Measurements from ENCODE around the gene NEAT1. TPM values are rescaled to one million over a fixed set of nuclear protein-coding genes. Genes with fewer than 3 reads are reported as not detected.

The NEAT1 gene
- polyA plus RNA-seq (ENCODE audit: insufficient read length in 3 of 3): 100 to 1,000 TPM in 2 of 3 donors, 10 to 100 TPM in 1; 98.2 to 228 (median 107) TPM

DNA sequence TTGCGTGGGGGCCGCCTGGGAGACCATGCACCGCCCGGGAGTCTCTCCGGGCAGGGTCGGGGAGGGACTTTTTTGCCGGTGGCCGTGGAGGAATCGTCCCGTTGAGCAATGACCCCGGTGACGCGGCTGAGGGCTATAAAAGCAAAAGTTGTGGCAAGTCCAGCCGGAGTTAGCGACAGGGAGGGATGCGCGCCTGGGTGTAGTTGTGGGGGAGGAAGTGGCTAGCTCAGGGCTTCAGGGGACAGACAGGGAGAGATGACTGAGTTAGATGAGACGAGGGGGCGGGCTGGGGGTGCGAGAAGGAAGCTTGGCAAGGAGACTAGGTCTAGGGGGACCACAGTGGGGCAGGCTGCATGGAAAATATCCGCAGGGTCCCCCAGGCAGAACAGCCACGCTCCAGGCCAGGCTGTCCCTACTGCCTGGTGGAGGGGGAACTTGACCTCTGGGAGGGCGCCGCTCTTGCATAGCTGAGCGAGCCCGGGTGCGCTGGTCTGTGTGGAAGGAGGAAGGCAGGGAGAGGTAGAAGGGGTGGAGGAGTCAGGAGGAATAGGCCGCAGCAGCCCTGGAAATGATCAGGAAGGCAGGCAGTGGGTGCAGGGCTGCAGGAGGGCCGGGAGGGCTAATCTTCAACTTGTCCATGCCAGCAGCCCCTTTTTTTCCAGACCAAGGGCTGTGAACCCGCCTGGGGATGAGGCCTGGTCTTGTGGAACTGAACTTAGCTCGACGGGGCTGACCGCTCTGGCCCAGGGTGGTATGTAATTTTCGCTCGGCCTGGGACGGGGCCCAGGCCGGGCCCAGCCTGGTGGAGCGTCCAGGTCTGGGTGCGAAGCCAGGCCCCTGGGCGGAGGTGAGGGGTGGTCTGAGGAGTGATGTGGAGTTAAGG lies at the start of gene NEAT1:
Gene NEAT1, plus strand, starts transcription at position 166 of the 883 bp plus-strand sequence.
- DNase-seq (ENCODE audit: low read depth in 3 of 3, low spot score in 2 of 3): peak; percentile 85 to 89 (median 88)

DNA sequence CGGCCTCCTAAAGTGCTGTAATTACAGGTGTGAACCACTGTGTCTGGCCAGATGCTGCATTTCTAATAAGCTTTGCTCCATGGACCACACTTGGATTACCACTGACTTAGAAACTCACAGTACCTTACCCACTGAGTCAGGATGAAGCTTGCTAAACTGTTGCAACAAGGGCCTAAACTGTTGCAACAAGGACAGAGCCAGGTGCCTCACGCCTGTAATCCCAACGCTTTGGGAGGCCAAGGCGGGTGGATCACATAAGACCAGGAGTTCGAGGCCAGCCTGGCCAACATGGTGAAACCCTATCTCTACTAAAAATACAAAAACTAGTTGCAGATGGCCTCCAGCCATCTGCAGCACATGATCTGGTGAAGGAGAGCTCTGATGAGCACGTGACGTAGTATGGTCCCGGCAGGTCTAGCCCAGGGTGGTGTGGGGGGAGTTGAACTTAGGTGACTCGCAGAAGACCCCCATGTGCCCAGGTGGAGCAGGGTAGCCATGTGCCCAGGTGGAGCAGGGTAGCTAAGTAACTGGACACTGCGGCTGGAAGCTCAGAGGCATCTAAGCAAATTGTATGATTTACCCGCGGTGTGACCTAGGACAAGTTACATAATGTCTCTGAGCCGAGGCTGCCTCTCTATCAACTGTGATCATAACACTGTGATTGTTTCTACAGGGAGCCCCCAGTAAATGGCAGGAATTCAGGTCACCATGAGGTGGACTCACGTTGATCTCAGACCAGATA lies 48.6 kb upstream of the NEAT1 start:
- DNase-seq (ENCODE audit: low read depth in 3 of 3, low spot score in 2 of 3): no peak

DNA sequence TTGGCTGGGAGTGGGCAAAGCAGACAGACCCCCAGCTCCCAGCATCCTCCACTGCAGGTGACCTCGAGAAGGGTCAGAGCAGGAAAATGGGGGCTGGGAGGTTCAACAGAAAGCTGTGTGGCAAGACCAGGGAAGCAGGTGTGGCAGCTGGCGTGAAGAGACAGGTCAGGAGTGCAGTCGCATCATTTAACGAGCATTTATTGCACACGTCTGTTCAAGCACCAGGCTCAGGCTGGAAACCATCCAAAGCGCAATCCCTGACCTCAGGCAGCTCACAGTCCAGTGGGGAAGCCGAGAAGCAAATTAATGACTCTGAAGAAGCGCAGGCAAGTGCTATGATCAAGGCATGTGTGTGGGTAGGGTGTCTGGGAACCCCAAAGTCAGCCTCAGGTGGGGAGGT lies 47.6 kb upstream of the NEAT1 start:
- no peak for DNase-seq (ENCODE audit: low read depth in 3 of 3, low spot score in 2 of 3)

DNA sequence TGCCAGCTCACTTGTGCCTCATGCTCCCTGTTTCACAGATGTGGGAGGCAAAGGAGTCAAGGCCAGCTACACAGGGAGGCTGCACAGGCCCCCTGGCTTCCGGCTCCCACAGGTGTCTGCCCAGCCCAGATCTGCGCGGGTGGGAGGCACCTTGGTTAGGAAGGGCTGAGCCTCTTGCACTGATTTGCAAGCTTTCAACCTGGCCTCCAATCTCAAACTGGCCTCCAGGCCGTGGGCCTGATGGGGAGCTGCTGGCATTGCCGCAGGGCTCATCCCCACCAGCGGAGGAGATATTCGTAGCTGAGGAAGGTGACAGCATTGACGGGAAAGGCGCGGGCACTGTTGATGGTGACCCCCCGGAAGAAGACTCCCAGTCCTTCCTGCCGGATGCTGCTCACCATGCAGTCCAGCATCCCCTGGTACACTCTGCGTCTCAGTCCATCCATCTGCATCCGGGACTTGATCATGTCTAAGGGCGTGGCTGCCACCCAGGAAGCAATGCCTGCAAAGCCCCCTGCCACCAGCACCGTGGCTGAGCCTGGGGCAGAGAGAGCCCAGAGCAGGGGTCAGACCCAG lies 46.4 kb upstream of the NEAT1 start:
- no peak for DNase-seq (ENCODE audit: low read depth in 3 of 3, low spot score in 2 of 3)

DNA sequence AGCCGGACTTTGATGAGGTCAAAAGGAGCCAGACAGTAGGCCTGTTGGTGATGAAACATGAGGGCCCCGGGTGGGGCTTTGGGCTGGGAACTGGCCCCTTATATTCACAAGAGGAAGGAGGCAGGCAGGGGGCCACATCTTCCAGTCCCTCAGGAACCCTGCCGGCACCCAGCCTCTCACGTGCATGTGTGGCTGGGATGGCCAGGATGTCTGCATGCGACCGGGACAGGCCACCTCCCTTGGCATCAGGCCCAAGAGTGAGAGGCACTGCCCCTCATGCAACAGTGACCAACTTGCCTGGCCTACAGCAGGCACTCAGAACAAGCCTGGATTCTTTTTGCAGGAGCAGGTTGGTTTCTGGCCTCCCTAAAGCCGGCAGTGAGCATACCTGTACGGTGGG lies 45.6 kb upstream of the NEAT1 start:
- DNase-seq (ENCODE audit: low read depth in 3 of 3, low spot score in 2 of 3): no peak

DNA sequence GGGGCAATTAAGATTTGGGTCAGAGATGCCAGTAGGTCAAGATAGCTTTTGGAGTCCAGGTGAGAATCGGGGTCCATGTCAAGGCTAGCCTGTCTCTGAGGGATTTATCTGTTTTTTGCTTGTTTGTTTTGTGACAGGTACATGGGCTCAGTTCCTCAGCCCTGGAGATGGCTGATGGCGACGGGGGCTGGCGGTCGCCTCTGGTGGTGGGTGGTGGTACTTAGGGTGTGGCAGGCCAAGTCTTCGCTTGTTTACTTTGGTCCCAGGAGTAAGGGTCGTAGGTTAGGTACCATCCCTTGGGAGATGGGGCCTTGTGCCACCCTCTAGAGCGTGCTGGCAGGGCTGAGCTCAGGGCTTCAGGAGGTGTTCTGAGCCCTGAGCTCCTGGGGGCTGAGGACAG lies 44.8 kb upstream of the NEAT1 start:
- DNase-seq (ENCODE audit: low read depth in 3 of 3, low spot score in 2 of 3): no peak

DNA sequence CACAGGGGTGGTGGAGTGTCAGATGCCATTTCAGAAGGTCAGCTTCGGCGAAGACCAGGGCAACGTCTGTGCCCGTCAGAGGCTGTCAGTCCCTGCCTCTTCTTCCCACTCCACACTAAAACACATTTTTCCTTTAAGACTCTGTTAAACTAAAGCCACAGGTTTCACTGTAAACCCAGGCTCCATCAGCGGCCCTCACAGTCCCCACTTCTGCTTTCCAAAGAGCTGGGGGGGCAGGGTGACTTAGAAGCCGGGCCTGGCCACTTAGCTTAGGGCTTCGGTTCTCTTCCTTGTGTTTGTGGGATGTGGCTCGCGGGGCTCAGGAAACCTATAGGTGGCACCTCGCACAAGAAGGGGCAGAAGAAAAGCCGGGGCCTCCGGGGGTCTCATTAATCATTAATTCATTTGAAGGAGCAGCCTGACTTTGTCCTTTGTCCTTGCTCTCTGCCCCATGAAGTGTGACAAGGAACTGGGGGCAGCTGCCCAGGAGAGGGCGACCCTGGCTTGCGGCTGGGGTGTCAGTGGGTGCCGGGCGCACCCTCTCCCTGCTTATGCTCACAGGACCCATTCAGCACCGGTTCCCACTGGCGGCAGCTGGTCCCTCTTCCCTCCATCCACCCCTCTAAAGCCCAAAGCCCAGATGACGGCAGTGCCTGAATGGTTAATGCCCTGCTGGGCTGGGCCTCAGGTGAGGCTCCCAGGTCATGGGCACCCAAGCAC lies 44.2 kb upstream of the NEAT1 start:
- DNase-seq (ENCODE audit: low read depth in 3 of 3, low spot score in 2 of 3): no peak

DNA sequence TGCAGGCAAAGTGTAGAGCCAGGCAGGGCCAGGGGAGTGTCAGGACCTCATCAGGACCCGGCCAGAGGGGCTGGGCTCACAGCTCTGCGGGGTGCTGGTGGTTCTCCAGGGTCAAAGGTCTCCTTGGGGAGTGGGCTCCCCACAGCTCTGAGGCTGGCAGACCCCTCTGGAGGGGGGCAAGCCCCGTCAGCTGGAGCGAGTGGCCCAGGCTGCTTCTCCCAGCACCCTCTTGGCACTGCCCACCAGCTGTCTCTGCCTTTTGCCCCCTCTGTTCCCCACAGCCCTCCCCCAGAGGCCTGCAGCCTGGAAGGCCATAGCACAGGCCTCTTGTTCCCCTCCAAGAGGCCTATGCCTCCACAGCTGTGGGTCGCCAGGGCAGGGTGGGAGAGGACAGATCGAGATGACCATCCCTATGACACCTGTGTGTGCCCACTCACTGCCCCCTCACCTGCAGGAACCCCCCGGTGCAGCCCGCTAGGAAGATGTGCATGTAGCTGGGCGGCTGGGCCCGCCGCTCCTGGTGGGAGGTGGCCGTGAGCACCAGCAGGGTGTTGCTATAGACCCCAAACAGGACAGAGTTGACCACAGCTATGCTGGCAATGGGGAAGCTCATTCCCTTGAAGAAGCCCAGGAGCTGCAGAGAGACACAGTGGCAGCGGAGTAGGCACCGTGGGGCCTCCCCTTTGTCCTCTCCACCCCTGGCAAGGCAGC lies 43.5 kb upstream of the NEAT1 start:
- no peak for DNase-seq (ENCODE audit: low read depth in 3 of 3, low spot score in 2 of 3)

DNA sequence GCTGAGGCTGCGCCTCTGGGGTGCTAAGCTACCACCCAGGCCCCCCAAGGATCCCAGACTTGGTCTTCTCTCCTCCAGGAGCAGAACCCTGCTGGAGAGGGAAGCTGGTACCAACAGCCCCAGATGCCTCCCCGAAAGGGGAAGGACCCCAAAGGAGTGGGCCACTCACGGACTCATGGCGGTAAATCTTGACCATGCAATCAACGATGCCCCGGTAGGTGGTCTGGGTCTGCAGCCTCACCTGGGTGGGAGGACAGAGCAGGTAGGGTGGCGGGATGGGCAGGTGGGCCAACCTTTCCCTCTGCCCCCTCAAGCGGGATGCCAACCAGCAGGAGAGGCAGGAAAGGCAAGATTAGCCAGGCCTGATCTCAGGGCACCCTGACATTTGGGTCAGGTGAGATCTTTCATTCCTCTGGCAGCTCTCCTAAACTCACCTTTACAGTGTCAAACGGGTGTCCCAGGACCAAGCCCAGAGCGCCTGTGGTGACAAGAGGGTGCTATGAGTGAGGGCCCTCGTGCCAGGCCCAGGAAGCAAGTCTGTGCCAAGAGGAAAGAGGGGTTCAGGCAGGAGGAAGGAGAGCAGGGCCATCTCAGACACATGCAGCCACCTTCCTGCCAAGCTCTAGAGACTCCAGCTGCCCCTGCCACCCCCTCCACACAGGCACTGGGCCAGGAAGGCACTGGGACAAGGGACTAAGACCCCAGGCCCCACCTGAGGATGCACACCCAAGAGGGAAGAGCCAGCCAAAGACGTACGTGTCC lies 42.7 kb upstream of the NEAT1 start:
- no peak for DNase-seq (ENCODE audit: low read depth in 3 of 3, low spot score in 2 of 3)

DNA sequence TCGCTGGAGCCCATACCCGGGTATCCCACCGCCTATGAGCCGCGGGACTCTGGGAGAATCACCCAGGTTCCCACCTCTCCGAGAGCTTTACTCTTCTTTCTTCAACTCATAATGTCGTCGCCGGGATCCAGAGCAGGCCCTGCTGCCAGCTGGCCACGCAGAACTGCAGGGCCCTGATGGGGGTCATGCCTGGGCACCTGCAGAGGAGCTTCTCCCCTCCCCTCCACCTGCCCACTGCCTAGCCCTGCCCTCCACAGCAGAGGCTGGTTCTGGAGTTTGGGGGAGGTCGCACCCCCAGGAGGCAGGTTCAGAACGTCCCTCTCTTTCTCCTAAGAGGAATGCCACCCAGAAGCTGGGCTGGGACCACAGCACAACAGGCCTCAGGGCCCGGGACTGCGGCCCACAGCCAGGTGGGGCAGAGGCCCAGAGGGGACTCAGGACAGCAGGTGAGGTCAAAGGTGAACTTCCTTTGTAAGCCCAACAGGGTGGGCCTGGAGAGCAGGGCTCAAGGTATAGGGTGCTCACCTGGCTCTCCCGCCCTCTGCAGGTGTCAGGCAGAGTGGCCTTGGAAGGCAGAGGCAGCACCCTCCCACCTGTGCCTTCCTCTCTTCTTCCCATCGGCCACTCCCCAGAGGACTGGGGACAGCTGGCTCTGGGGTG lies 42.0 kb upstream of the NEAT1 start:
- DNase-seq (ENCODE audit: low read depth in 3 of 3, low spot score in 2 of 3): no peak

DNA sequence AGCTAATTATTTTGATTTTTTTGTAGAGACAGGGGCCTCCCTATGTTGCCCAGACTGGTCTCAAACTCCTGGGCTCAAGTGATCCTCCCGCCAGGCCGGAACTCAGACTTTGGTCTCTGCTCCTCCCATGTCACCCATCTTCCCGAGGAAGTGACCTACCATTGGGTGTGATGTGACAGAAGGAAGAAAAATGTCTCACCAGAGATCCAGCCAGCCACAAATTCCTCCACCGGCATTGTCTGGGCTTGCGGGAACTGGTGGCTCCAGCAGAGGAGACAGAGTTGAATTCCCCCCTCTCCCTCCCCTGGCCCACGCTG lies 40.9 kb upstream of the NEAT1 start:
- no peak for DNase-seq (ENCODE audit: low read depth in 3 of 3, low spot score in 2 of 3)

DNA sequence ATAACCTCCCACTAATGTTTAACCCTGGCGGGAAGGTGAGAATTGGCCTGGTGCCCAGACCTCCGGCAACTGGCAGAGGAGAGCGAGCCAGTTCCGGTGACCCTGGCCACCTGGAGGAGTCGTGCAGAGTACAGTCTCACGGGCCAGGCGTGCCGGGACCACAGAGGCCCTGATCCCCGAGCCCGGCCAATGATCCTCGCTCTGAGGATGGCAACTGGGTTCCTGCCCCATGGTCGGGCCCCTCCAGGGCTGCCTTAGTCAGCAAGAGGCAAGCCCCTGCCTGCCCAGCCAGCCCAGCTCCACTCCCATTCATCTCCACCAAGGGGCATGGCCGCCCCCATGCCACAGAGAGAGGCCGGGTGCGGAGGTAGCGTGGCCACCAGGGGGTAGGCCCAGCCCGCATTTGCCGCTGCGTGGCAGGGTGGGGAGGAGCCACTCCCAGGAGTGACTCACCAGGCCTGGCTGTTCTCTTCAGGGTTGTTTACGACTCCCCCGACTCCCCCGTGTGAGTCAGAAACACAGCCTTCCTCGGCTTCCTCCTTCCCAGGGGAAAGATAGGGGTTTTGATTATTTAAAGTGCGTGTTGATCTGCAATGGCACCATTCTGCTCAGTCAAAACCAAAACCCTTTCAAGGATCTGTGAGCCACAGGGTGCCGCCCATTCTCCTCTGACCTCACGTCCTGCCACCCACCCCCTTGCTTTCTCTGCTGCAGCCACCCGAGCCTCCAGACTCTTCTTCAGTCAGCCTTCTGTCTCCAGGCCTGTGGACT lies 40.4 kb upstream of the NEAT1 start, which contains the start of gene SLC25A45:
Gene SLC25A45, minus strand, starts transcription at position 614 of the 771 bp plus-strand sequence. CDS start 695 bp downstream, outside the sequence.
- peak; percentile 50 to 82 (median 61) for DNase-seq (ENCODE audit: low read depth in 3 of 3, low spot score in 2 of 3)

DNA sequence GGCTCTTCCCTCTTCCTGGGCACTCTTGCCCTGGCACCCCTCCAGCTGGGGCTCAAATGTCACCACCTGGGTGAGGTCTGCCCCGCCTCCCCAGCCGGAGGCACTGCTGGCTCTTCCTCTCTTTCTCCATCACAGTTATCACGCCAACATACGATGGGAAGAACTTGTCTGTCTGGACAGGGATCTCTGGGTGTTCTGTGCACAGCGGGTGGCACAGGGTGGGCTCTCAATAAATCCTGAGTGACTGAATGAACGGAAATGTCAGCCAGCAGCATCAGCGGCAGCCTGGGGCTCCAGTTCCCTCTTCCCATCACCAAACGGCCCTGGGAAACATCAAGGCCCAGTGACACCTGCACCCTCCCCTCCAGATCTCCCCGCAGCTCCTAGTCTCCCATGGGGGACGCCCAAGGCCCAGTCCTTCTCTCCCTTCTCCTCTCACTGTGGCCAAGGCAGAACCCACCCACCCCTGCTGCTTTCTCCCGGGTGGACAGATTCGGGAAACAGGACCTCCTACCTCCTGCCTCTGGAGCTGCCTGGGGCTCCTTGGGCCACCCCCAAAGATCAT lies 39.7 kb upstream of the NEAT1 start:
- no peak for DNase-seq (ENCODE audit: low read depth in 3 of 3, low spot score in 2 of 3)

DNA sequence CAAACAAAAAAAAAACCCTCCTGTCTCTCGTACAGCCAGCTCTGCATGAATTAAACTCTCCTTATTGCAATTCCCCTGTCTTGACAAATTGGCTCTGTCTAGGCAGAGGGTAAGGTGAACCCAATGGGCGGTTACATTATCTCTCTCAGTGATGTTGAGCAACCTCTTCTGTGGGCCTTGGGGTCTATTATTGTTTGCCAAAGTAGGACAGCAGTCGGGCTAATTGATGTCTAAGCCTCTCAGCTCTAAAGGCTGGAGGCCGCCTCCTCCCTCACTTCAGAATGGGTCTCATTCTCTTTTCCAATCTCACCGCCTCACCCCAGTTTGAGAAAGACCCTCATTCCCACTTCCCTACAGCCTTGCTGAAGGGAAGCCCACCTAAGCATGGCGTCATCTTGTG lies 38.8 kb upstream of the NEAT1 start:
- DNase-seq (ENCODE audit: low read depth in 3 of 3, low spot score in 2 of 3): no peak

DNA sequence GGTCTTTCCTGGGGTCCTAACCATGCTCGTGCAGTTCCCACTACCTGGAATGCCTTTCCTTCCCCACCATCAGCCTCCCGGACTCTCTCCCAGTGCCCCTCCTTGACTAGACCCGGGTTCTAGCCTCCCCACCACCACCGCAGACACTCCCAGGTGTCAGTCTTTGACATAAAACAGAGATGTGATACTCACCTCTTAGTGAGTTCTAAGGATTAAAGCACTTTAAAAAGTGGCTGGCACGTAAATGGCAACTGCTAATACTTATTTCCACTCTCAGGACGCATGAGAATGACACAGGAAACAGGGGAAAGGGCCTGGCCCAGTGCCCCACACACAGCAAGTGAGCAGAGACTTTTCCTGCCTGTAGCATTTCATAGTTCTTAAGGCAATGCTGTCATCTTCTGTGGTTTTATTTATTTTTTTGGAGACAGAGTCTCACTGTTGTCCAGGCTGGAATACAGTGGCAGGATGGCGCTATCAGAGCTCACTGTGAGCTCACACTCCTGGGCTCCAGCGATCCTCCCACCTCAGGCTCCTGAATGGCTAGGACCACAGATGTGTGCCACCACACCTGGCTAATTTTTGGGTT lies 38.2 kb upstream of the NEAT1 start:
- no peak for DNase-seq (ENCODE audit: low read depth in 3 of 3, low spot score in 2 of 3)

DNA sequence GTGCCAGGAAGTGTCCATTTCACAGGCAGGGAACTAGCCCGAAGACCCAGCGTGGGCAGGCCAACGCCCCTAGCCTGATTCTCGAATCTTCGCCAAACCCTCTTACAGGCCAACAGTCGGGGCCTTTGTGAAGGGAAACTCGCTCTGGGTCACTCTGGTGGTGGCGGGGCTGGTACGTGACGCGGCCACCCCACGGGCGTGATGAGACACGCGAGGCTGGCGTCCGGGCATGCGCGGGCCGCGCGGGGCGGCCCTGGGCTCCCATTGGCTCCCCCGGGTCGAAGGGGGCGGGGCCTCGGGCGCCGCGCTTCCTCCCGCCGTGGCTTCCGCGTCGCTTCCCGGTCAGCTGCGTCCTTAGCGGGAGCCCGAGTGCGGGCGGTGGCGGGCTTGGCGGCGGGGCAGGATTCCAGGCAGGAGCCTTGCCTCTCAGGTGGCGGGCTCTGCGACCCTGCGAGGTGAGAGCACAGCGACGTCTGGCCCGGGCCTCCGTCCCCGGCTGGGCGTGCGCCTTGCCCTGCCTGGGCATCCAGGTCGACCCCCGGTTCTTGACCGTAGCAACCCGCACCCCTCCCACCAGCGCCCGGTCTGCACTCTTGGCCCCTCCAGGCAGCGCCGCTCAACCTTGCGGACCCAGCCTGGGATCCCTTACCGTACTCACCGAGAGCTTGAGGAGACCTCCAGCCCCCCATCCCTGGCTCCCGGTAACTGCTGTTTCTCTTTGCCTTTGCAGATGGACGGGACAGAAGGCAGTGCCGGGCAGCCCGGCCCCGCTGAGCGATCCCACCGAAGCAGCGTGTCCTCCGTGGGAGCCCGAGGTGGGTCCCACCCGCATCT lies 36.1 kb upstream of the NEAT1 start, which contains the start of gene FRMD8:
Gene FRMD8, plus strand, starts transcription at position 331 of the 834 bp plus-strand sequence. Its CDS starts 400 bp downstream, at position 731.
- DNase-seq (ENCODE audit: low read depth in 3 of 3, low spot score in 2 of 3): peak in 2 of 3 donors; percentile 52 to 67

All from right renal cortex interstitium (tissue), 3 donors.